Stimulated activated CD8-positive, alpha-beta memory T cell treated with anti-CD3 and anti-CD28 coated beads, Interleukin-4, amount 100 ng/mL, for 48 hours (primary cell): ENCODE data around the gene SCGB1A1.
"Not testable (repeated sequence)": the region's sequence is repeated elsewhere in the genome, so short reads cannot be mapped to it uniquely, and the experiment has no call there.

ENCODE experiments used
- DNase-seq: peaks from one replicate; pipeline ENCODE4 v3.0.0-alpha.2; 2020

Gene SCGB1A1

DNA sequence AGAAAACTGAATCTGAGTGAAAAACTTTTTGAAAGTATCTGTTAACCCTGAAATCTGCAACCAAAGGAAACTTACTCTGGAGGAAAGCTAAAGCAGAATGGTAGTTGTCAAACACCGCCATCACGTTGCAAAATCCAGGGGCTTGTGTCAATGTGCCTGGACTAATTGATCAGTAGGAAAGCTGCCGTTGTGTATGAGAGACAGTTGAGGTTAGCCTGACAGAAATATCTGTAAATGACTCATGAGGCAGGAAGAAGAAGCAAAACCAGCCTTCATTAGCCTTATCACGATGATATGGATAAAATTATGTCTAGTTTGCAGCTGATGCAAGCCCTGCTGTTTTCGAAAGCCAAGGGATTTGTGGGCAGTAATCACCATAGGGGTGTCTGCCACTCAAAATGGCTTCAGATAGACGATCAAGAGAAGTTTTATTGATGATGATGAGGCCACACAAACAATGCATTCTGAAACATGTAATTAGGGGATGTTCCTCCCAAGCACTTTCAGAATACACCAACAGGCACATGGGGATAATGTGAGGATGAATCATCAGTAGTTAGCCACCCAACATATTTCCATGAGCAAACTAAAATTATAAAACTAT is 8.9 kb downstream of the SCGB1A1 start:
- DNase-seq = peak; percentile 34

DNA sequence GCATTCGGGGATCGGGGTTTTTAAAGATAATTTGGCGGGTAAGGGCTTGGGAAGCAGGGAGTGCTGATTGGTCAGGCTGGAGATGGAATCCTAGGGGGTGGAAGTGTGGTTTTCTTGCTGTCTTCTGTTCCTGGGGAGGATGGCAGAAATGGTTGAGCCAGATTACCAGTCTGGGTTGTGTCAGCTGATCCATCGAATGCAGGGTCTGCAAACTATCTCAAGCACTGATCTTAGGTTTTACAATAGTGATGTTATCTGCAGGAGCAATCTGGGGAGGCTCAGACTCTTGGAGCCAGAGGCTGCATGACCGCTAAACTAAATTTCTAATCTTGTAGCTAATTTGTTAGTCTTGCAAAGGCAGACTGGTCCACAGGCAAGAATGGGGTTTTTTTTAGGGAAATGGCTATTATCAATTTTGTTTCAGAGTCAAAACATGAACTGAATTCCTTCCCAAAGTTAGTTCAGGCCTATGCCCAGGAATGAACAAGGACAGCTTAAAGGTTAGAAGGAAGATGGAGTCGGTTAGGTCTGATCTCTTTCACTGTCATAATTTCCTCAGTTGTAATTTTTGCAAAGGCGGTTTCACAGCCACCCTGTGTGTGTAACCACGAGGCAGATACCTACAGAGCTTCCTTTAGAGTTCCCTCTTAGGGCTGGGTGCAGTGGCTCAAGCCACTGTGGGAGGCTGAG is 10.2 kb downstream of the SCGB1A1 start:
- DNase-seq = no peak

DNA sequence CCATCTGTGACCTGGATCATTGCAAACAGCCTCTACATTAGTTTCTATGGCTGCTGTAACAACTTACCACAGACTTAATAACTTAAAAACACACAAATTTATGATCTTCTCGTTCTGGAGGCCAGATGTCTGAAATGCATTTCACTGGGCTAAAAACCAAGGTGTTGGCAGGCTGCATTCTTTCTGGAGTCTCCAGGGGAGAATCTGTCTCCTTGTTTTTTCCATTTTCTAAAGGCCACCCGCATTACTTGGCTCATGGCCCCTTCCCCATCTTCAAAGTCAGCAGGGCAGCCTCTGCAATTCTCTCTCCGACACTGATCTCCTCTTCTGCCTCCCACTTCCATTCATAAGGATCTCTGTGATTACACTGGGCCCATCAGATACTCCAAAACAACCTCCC is 11.6 kb downstream of the SCGB1A1 start:
- no peak for DNase-seq

DNA sequence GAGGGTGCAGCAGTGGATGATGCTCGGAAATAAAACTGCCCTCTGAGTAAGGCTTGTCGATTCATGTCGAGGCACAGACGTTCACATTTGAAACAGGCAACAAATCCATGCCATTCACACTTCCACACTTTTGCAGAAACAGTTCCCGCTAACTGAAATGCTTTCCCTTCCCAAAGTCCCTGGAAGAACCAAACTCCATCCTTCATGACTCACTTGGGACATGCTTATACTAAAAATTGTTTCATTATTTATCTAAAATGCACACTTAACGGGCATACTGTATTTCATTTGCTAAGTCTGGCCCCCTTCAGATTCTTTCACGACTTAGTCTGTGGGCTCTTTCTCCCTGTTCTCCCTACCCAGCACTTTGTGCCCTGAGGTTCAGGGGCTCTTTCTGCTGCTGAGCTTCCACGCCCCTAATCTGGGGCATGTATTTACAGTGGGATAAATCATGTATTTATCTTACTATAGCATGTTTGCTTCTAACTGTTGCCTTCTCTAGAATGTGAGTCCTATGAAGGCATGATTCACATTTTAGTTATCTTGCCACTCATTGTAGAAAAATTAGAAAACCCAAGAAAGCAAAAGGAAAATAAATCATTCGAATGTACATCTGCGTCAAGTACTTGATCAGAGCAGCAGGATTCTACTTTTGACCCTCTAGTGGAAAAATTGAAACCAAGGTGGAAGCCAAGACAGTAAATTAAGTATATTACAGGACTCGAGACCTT is 12.5 kb downstream of the SCGB1A1 start:
- DNase-seq = no peak

DNA sequence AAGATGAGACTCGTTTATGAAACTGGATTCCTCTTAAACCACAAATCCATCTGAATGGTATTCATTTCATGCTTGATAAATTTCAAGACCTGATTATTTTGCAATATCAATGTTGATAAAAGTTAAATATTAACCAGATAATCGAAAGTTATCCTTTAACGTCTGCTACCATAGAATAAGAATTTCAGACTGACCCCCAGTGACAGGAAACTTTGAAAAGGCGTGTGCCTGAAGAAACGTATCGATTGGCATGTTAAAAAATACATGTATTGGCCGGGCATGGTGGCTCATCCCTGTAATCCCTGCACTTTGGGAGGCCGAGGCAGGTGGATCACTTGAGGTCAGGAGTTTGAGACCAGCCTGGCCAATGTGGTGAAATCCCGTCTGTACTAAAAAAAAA is 13.9 kb downstream of the SCGB1A1 start:
- DNase-seq = no peak

DNA sequence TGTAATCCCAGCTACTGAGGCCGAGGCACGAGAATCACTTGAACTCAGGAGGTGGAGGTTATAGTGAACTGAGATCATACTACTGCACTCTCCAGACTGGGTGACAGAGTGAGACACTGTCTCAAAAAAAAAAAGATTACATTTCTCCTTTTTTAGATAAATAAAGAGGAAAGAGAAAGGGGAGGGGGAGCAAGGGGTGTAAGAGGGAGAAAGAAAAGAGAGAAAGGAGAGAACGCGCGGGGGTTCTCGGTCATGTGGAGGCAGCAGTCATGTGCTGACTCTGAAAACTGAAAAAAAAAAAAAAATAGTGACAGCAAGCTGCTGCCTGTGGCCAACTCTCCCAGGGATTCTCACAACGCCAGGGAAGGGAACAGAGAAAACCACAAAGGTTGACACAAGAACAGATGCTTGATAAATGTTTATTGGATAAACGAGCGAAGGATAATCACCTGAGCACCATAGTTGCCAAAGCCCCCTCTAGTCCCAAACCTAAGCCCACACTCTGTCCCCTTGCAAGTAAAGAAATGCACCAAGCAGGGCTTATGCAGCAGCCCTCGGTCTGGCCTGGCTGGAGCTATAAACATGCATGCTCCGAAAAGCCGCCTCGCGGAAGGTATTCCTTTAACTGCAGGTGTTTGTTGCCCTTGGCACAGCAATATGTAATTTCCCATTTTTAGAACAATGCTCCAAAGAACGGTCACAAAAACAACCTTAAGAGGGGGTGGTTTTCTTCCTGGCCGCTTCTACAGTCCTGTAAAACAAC is 14.5 kb downstream of the SCGB1A1 start:
- DNase-seq = no peak

DNA sequence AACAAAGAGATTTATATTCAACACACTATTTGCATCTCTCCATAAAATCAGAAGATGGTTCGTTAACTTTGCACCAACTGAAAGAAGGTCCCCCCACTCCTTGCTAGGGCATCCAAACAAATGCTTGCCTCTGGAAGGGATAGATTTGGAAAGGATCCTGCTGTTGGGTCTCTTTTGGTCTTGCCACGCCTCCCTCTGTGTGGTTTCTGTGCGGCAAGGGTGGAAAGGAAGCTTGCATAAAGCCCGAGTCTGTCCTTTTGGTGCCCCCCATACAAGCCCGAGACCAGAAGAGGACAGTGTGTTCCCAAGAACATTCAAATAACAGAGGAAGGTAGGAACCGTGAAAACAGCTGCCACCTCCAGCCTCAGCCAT is 15.1 kb downstream of the SCGB1A1 start:
- DNase-seq = no peak

DNA sequence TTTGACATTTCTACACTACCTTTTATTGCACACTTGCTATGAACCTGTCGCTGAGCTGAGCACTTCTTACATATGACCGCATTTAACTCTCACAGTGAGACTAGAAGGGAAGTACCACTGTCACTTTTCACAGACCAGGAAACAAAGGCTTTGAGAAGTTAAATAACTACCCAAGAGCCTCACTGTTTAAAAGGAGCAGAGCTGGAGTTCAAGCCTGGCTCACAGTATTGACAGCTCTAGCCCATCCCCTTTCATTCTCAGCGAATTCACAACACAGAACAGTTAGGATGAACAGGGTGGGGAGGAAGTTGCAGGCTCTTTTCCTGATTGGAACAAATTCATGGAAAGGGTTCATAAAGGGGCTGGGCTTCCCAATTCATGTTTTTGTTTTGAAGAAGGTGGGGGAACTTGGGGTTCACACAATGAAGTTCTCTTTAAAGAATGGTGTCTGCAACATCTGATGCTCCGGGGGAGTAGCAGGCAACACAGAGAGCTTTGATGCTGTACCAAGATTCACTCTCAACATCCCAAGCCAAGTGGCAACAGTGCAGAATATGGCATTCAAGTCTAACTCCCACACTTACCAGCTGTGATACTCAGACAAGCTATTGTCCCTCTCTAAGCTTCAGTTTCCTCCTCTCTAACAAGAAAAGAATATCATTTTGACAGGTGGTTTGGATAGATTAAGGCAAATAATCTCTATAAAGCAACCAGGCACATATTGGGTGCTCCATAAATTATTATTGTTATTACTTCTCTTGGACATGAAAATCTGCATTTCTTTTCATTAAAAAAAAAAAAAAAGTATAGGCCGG is 17.2 kb downstream of the SCGB1A1 start:
- DNase-seq = no peak

DNA sequence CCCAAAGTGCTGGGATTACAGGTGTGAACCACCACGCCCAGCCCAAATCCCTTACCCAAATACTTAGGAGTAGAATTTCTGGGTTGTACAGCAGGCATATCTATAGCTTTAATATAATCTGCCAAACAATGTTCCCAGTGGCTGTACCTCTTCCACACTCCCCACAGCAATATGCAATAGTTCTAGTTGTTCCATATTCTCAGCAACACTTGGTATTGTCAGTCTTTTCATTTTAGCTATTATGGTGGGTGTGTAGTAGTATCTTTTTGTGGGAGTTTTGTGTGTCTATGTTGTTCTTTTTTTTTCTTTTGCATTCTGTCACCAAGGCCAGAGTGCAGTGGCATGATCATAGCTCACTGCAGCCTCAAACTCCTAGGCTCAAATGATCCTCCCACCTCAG is 18.8 kb downstream of the SCGB1A1 start:
- DNase-seq = no peak

DNA sequence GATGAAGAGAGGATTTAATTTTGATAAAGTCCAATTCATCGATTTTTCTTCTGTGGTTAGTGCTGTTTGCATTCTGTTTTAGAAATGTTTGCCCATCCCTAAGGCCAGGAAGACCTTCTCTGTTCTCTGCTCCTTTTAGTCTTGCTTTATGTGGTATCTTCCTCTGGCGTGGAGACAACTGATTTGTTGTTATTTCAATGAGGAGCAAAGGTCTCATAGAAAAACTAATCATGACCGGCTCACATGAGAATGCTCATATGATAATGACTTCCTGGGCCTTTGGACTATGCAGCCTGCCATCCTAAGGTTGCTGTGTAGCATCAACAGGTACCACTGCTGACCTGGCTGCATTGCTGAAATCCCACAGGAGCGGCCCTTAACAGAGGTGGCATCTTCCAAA is 19.8 kb downstream of the SCGB1A1 start:
- DNase-seq = no peak

DNA sequence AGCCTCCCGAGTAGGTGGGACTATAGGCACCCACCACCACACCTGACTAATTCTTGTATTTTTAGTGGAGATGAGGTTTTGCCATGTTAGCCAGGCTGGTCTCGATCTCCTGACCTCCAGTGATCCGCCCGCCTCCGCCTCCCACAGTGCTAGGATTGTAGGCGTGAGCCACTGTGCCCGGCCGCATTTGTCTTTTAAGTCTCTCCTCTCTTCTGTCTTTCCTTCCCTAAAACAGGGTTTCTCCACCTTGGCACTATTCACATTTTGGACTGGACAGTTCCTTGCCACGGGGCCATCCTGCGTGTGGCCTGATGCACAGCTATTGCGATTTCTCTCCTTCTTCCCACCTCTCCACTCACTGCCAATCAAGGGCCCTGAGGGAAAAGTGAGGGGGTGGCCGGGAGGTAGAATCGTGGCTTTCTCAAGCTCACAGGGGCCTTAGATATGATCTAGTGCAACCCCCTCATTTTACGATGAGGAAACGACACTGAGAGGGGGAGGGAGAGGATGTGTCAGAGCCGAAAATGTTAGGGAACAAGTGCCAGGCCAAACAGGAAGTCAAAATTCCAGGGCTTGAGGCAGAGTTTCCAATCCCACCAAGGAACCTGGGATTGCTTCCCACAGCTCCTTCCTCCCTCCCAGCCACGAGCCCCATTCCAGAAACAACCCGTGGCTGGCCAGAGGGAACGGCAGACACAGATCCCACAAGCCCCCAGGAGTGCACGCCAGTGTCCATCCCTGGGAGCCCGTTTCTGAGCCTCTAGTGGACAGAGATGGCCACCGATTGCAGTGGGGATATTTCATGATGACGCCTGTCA is 21.2 kb downstream of the SCGB1A1 start:
- no peak for DNase-seq

DNA sequence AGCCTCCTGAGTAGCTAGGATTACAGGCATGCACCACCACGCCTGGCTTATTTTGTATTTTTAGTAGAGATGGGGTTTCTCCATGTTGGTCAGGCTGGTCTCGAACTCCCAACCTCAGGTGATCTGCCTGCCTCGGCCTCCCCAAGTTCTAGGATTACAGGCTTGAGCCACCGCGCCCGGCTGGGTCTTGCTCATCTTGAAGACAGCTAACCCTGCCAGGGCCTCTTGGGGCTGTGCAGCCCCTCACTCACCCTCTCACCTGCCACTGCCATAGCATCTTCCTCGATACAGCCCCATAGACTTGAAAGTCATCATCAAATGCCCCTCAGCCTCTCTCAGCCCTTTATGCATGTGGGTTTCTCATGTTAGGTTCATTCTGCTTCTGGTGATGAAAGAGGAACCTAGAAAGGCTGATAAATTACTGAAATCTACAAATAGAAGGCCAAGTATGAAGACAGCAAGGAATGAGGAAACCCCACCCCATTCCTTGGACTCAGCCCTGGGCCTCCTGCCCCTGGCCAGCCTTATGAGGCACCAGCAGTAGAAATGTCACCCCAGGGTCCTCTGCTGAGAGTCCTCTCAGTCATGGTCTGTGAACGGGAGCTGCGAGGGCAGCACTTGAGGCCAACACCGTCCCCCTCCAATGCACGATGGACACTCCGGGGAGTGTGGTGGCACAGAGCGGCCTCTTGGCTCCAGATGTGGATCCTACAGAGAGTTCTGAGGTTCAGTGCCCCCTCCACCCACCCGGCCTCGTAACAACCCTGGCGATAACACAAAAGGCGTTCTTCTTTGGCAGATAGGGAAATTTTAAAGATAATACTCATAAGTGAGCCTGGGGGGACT is 24.8 kb downstream of the SCGB1A1 start:
- no peak for DNase-seq

DNA sequence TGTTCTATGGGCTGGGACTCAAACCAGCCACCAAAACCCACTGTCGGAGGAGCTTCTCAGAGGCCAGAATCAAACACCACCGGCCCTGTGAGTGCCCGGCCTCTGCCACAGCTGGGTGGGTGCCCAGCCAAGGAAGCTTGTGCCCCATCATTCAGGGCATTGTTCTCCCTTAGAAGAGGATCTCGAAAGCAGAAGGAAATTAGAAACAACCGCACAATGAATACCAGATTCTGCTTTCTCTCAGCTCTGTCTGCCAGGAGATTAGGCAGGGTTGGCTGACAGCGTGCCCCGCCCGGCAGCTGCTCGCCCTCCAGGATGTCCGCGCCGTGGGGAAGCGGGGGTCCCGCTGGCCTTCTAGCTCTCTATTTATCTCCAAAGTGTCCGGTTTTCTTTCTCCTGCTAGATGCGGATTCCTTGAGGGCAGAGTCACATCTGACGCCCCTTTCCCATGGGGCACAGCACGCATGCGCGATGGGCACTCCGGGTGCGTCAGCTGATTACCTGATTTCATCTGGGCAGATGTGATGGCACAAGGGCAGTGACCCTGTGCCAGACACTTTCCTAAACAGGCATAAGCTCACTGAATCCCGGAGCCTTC is 25.5 kb downstream of the SCGB1A1 start:
- peak; percentile 62 for DNase-seq

DNA sequence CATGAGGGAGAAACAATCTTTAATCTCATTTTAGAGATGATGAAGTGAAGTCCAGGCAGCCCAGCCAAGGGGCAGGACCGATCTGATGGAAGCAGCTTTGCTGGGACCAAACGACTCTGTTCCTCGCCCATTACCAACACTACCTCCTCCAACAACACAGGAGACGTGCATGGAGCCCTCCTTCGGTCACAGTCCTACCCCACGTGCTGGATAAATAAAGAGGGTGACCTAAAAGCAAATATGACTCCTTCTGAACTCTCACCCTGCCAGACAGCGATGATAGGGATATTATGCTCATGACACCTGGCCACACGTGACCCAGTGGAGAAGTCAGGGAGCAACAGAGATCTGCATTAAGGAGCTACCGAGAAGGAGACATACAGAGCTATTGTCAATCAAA is 26.0 kb downstream of the SCGB1A1 start:
- DNase-seq = no peak

DNA sequence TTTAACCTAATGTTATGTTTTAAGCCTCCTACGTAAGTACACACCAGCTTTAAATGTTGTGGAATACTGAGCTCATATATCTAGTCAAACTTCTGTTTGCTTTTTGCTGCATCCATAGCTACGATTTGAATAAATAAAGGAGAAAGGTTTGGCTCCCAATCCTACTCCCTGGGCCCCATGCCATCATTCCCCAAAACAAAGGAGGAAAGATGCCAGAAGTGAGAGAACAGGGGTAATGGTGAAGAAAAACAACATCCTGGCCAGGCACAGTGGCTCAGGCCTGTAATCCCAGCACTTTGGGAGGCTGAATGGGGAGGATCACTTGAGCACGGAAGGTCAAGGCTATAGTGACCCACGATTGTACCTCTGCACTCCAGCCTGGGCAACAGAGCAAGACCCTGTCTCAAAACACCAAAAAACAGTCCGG is 26.5 kb downstream of the SCGB1A1 start:
- DNase-seq = no peak

DNA sequence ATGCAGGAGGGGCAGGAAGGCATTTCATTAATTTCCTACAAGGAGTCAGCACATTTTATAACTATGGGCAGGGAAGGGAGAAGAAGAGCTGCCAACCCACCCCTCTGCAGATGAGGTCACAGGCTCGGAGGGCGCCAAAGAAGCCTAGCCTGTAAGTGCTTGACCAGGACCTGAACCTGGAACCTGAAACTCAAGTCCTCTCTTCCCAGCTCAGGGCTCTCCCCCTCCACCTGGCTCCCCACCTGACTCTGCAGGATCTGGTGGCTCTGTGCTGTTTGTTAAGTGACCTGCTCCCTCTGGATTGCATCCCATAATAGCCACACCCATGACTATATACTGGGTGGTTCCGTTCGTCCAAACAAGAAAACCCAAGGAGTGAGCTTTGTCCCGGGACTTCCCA is 27.3 kb downstream of the SCGB1A1 start:
- no peak for DNase-seq

DNA sequence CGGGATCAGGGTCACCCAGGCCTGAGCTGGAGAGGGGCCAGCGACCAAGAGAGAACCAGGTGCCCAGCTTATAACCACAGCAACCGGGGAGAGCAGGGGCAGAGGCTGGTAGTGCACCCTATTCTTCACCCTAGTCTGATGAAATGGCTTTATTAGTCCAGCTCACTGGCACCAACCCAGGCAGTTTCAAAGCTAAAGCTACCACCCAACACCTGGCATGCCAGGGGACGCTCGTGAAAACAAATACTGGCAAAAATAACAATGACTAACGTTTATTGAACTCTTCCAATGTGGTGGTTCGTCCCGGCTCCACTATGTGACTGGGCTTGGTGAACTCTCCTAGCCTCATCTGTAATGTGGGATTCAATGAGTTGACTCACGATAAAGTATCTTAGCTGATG is 30.6 kb downstream of the SCGB1A1 start:
- no peak for DNase-seq

DNA sequence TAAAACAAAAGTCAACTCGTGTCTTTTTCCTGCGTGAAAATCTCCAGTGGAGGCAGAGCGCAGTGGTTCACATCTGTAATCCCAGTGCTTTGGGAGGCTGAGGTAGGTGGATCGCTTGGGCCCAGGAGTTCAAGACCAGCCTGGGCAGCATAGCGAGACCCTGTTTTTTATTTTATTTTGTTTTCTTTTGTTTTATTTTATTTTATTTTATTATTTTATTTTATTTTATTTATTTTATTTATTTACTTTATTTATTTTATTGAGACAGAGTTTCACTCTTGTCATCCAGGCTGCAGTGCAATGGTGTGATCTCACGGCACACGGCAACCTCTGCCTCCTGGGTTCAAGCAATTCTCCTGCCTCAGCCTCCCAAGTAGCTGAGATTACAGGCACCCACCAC is 31.1 kb downstream of the SCGB1A1 start:
- not testable (repeated sequence) for DNase-seq

DNA sequence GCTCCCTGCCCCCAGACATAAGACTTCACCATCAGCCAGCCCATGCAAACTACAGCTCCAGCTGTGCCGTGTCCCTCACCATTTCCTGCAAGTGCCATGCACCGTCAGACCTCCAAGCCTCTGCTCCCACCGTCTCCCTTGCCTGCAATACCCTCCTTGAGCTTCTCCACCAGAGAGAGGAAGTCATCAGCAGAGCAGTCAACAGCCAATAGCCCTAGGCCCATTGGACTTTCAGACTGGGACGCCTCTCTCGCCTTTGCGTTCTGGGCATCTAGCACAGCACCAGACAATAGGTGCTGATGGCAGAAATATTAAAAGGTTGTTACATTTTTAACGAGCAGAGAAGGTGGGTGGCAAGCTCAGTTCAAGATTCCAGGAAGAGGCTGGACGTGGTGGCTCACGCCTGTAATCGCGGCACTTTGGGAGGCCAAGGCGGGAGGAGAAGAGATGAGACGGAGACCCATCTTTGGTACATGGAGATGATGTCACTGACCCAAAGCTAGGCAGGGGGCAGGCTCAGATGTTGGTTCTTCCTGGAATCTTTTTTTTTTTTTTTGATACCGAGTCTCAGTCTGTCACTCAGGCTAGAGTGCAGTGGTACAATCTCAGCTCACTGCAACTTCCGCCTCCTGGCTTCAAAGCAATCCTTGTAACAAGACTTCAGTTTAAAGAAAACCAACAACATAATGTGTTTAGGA is 31.9 kb downstream of the SCGB1A1 start:
- no peak for DNase-seq

DNA sequence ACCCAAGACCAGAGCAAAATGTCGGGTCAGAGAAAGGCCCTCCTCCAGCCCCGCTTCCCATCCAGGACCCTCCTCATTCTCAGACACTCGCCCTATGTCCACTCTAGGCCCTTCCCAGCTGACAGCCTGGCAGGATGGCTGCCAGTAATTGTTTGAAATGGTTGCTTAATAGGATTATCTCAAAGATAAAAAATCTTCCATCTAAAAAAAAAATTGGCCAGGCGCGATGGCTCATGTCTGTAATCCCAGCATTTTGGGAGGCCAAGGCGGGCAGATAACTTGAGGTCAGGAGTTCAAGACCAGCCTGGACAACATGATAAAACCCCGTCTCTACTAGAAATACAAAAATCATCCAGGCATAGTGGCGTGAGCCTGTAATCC is 32.4 kb downstream of the SCGB1A1 start:
- DNase-seq = no peak
